ENCODE results near the gene MYBPC1. TPM values are rescaled to one million over a fixed set of nuclear protein-coding genes. Genes with fewer than 3 reads are reported as not detected.

MYBPC1 gene
- total and polyA plus RNA-seq, 2 of the 4 experiments (the other 2 are of a cell fraction), result not detected

DNA sequence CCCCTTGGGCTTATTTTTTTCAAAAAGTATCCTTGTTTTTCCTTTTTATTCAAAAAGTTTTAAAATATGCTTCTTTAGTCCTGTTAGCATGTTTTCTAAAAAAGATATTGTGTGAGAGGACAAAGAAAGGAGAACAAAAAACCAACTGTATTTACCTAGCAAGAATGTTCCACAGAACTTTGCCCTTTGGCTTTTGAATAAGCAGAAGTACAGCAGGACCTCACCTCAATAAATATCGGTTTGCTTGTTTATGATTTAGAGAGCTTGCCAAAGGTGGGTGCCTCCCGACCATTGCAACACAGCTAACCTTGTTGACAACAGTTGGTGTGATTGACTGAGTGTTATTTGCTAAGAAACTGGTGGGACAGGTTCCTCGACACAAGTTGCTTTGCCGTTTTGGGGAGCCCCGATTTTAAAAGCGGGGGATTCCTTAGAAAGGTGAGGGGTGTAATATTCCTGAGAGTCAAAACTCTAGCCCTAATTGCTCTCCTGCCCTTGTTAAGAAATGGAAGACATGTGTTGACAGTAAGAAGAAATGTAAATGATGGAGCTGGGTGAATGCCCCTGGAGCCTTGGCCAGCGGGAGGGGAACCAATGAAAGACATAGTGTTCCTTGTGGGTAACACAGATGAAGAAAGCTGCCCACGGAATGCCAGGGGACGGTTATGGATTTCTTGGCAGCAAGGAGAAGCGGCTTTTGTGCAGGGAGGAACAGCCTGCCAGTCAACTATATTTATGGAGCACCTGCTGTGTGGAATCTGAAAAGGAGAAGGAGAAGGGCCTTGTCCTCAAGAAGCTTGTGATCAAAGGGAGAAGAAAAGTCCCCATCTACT is 13.7 kb downstream of the MYBPC1 start:
- H4K91ac ChIP-seq (ENCODE audit: insufficient read depth, low read depth, low read length), result no peak overlapping the region
- no peak overlapping the region for H3K9ac ChIP-seq (ENCODE audit: low read depth, low read length)
- H3K4ac ChIP-seq (ENCODE audit: low read depth, low read length), result no peak overlapping the region
- no peak overlapping the region for H3K18ac ChIP-seq (ENCODE audit: low read depth, low read length)
- no peak overlapping the region for H4K8ac ChIP-seq (ENCODE audit: low read depth in 2 of 2, low read length in 2 of 2)
- no peak overlapping the region for H2AK9ac ChIP-seq (replicated peaks; ENCODE audit: low read depth, low read length, poor library complexity)
- H2BK20ac ChIP-seq (ENCODE audit: low read depth, low read length), result no peak overlapping the region
- ChIA-PET CTCF (interaction anchor here (0.5 kb wide), 1 partner anchor 143 kb away, joined by 3 read pairs; no protein-coding TSS in a partner anchor), POLR2A (ENCODE audit: unreplicated experiment) (no interaction called here)
- H4K20me1 ChIP-seq (ENCODE audit: insufficient read depth, low read length), result no peaks in the 10 kb centered on the region
- H3K9me1 ChIP-seq (ENCODE audit: insufficient read depth, low read length), result no peaks in the 10 kb centered on the region
- H3K27me3 ChIP-seq (ENCODE audit: control insufficient read depth, insufficient read depth, low read length), result no peaks in the 10 kb centered on the region
- TF ChIP-seq RAD21 (IDR thresholded peaks at IDR 0.05; ENCODE audit: low read length) (no peak), MAZ (IDR thresholded peaks at IDR 0.05; ENCODE audit: borderline replicate concordance, low read depth, low read length) (no peak), FOS (IDR thresholded peaks at IDR 0.05; ENCODE audit: low read depth, low read length) (no peak)
- TF ChIP-seq, protein P1, sequence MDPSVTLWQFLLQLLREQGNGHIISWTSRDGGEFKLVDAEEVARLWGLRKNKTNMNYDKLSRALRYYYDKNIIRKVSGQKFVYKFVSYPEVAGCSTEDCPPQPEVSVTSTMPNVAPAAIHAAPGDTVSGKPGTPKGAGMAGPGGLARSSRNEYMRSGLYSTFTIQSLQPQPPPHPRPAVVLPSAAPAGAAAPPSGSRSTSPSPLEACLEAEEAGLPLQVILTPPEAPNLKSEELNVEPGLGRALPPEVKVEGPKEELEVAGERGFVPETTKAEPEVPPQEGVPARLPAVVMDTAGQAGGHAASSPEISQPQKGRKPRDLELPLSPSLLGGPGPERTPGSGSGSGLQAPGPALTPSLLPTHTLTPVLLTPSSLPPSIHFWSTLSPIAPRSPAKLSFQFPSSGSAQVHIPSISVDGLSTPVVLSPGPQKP (IDR thresholded peaks at IDR 0.05; ENCODE audit: borderline replicate concordance, low read depth, low read length), result no peak
- TF ChIP-seq, protein P2, sequence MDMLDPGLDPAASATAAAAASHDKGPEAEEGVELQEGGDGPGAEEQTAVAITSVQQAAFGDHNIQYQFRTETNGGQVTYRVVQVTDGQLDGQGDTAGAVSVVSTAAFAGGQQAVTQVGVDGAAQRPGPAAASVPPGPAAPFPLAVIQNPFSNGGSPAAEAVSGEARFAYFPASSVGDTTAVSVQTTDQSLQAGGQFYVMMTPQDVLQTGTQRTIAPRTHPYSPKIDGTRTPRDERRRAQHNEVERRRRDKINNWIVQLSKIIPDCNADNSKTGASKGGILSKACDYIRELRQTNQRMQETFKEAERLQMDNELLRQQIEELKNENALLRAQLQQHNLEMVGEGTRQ (IDR thresholded peaks at IDR 0.05; ENCODE audit: low read depth, low read length), result no peak
- TF ChIP-seq, protein P3, sequence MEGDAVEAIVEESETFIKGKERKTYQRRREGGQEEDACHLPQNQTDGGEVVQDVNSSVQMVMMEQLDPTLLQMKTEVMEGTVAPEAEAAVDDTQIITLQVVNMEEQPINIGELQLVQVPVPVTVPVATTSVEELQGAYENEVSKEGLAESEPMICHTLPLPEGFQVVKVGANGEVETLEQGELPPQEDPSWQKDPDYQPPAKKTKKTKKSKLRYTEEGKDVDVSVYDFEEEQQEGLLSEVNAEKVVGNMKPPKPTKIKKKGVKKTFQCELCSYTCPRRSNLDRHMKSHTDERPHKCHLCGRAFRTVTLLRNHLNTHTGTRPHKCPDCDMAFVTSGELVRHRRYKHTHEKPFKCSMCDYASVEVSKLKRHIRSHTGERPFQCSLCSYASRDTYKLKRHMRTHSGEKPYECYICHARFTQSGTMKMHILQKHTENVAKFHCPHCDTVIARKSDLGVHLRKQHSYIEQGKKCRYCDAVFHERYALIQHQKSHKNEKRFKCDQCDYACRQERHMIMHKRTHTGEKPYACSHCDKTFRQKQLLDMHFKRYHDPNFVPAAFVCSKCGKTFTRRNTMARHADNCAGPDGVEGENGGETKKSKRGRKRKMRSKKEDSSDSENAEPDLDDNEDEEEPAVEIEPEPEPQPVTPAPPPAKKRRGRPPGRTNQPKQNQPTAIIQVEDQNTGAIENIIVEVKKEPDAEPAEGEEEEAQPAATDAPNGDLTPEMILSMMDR (conservative IDR thresholded peaks at IDR 0.05; ENCODE audit: low read depth, low read length), result no peak
- no peak overlapping the region for H3K23ac ChIP-seq (ENCODE audit: low read depth, low read length)
- no peaks in the 10 kb centered on the region for H3K4me1 ChIP-seq (ENCODE audit: control insufficient read depth, insufficient read depth, low read length)
- H3K27ac ChIP-seq (ENCODE audit: insufficient read depth, low read length), result no peak overlapping the region
- in situ Hi-C loops (cut with MboI; ENCODE audit: low sequenced_read_pairs), result no loop called here
- DNase-seq (no peak), ATAC-seq (ENCODE audit: low read depth) (no peak)
- BruUV-seq (replicated peaks), result no TSS peak
- no peak overlapping the region for H2BK5ac ChIP-seq (ENCODE audit: low read depth, low read length, poor library complexity, severe bottlenecking)
- no peak overlapping the region for H4K5ac ChIP-seq (ENCODE audit: low read depth, low read length)
- no peak overlapping the region for H2BK15ac ChIP-seq (ENCODE audit: low read depth, low read length)
- H3K14ac ChIP-seq (replicated peaks; ENCODE audit: low read depth, low read length), result no peak overlapping the region
- no peak overlapping the region for H2AK5ac ChIP-seq (ENCODE audit: low read depth, low read length)
- H3K4me3 ChIP-seq (ENCODE audit: insufficient read depth, low read depth, low read length), result no peak overlapping the region
- H2AFZ ChIP-seq (replicated peaks; ENCODE audit: low read length, poor library complexity), result no peak overlapping the region
- WGBS, 2 experiments (ENCODE audit: extremely low coverage in 2 of 2, insufficient read length in 1 of 2), result 40% methylated on average over 1 of the region's 10 CpGs; no CpG with 5 or more reads in 1 of the 2 experiments
- no peak overlapping the region for H3K4me2 ChIP-seq (ENCODE audit: low read depth, low read length)
- dilution Hi-C loops (cut with HindIII; ENCODE audit: low sequenced_read_pairs, unreplicated experiment), result no loop called here
- H3K9me3 ChIP-seq (ENCODE audit: control insufficient read depth, insufficient read depth, low read length), result no peaks in the 10 kb centered on the region
- intact Hi-C loops (cut with micrococcal nuclease), result no loop called here
- H2BK120ac ChIP-seq (ENCODE audit: low read depth, low read length), result no peak overlapping the region
- H3K36me3 ChIP-seq (ENCODE audit: control insufficient read depth, insufficient read depth, low read length), result no peaks in the 10 kb centered on the region
- H3K79me1 ChIP-seq (ENCODE audit: low read depth in 1 of 2, low read length in 2 of 2), result no peaks in the 10 kb centered on the region
- no peak overlapping the region for H3K56ac ChIP-seq (ENCODE audit: extremely low read depth, insufficient read depth, low read length)

Data from IMR-90 (cell line).